ENCODE data around the gene OVOL3.

Gene OVOL3

DNA sequence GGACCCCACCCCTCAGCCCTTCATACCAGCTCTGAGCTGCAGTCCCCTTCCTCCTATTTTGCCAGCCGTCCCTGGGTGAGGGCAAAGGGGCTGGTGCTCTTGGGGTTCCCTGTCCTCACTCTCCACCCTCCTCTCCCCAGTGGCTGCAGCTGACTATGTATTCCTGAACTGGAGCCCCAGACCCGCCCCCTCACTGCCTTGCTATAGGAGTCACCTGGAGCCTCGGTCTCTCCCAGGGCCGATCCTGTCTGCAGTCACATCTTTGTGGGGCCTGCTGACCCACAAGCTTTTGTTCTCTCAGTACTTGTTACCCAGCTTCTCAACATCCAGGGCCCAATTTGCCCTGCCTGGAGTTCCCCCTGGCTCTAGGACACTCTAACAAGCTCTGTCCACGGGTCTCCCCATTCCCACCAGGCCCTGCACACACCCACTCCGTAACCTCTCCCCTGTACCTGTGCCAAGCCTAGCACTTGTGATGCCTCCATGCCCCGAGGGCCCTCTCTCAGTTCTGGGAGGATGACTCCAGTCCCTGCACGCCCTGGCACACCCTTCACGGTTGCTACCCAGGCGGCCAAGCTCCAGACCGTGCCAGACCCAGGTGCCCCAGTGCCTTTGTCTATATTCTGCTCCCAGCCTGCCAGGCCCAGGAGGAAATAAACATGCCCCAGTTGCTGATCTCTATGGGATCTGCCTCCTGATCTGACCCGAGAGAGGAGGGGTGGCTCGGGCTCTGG is 38.9 kb downstream of the OVOL3 start:
- Histone ChIP-seq H3K36me3 (ENCODE audit: control insufficient read depth in 2 of 2, insufficient read depth in 2 of 2, low read length in 2 of 2) (peaks cover 36 to 39% of the 10 kb centered on the region in 2 donors), H3K9me3 (ENCODE audit: control insufficient read depth in 2 of 2, low read length in 2 of 2) (no peaks in the 10 kb centered on the region), H3K27ac (ENCODE audit: low read length) (no peak overlapping the region), H3K9ac (ENCODE audit: low read length in 2 of 2) (no peak overlapping the region), H3K4me3 (ENCODE audit: low read length in 2 of 2) (no peak overlapping the region), H3K4me1 (ENCODE audit: control insufficient read depth, insufficient read depth, low read length) (peaks cover 15% of the 10 kb centered on the region), H3K27me3 (ENCODE audit: control insufficient read depth in 1 of 2, insufficient read depth in 2 of 2, low read length in 2 of 2) (no peaks in the 10 kb centered on the region)

DNA sequence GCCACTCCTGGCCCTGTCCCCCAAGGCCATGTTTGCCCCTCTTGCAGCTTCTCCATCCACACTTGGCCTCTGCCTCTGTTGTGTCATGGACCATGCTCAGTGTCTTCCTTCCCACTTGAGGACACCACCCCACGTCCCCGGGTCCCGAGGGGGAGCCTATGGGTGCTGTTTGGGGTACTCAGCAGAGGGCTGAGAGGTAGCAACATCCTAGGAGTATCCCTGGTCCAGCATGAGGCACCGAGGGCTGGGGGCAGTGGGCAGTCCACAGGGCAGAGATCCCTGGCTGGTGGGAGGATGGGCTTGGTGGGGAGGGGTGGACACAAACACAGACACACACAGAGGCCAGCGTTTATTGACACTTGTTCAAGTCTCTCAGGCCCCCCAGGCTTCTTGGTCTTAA is 39.6 kb downstream of the OVOL3 start:
- peak overlapping the region; percentile 94 for H3K27ac ChIP-seq (ENCODE audit: low read length)
- no peaks in the 10 kb centered on the region for H3K9me3 ChIP-seq (ENCODE audit: control insufficient read depth in 2 of 2, low read length in 2 of 2)
- H3K27me3 ChIP-seq (ENCODE audit: control insufficient read depth in 1 of 2, insufficient read depth in 2 of 2, low read length in 2 of 2) = no peaks in the 10 kb centered on the region
- peaks cover 15% of the 10 kb centered on the region for H3K4me1 ChIP-seq (ENCODE audit: control insufficient read depth, insufficient read depth, low read length)
- H3K4me3 ChIP-seq (ENCODE audit: low read length in 2 of 2) = no peak overlapping the region
- peaks cover 32 to 38% of the 10 kb centered on the region in 2 donors for H3K36me3 ChIP-seq (ENCODE audit: control insufficient read depth in 2 of 2, insufficient read depth in 2 of 2, low read length in 2 of 2)
- peak overlapping the region; percentile 36 to 44 for H3K9ac ChIP-seq (ENCODE audit: low read length in 2 of 2)

DNA sequence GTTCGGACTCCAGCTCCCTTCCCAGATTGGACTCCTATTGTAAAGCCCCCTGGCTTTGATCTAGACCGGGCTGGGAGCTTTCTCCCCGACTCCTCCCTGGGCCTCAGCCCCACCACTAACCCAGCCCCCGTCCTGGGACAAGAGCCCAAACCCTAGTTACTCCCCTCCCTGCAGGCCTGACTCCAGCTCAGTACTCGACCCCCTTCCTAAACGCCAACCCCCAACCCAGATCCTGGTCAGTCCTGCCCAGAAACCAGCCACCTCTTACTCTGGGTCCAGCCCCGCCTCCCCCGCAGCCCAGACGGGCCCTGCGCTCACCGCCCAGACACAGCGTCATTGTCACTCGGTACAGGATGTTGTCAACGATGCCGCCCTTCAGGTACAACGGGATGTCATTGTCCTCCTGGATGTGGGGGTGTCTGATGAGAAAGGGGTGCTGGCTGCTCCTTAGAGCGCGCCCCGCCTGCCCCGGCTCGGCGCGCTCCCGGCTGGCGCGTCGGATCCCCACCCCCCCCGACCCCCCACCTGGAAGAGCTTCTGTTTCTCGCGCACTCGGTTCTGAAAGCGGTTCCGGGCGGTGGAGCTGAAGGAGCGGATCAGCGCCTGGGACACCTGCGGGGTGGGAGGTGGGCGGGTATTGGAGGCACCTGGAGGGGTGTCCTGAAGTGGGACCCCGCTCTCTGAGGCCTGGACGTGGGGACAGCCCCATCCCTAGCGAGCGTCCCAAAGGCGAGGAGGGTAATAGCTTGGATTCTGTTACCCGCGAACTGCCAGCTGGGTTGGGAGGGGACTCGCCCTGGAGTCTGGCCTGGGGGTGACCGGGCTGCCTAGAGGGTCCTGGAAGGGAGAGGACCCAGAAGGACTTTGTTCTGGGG is 40.4 kb downstream of the OVOL3 start:
- Histone ChIP-seq H3K36me3 (ENCODE audit: control insufficient read depth in 2 of 2, insufficient read depth in 2 of 2, low read length in 2 of 2) (peaks cover 24 to 30% of the 10 kb centered on the region in 2 donors), H3K4me3 (ENCODE audit: low read length in 2 of 2) (peak overlapping the region; percentile 50 to 75), H3K4me1 (ENCODE audit: control insufficient read depth, insufficient read depth, low read length) (peaks cover 15% of the 10 kb centered on the region), H3K9me3 (ENCODE audit: control insufficient read depth in 2 of 2, low read length in 2 of 2) (no peaks in the 10 kb centered on the region), H3K9ac (ENCODE audit: low read length in 2 of 2) (peak overlapping the region; percentile 85 to 86), H3K27me3 (ENCODE audit: control insufficient read depth in 1 of 2, insufficient read depth in 2 of 2, low read length in 2 of 2) (no peaks in the 10 kb centered on the region), H3K27ac (ENCODE audit: low read length) (peak overlapping the region; percentile 94)

DNA sequence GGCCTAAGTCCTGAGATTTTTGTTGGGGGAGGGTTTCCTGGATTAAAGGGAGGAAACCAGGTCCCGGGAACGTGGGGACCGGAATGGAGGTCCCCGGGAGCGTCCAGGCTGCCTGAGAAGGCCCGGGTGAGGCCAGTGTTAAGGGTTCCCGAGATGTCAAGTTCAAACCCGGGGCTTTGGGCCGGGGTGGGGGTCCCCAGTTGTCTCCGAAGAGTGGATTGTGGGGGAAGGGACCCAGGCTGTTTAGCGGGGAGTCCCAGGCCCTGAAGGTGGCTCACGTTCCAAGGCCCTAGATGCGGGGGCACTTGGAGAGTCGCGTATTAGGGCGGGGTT is 41.0 kb downstream of the OVOL3 start:
- Histone ChIP-seq H3K4me3 (ENCODE audit: low read length in 2 of 2) (peak overlapping the region; percentile 50 to 75), H3K9ac (ENCODE audit: low read length in 2 of 2) (peak overlapping the region; percentile 85 to 86), H3K36me3 (ENCODE audit: control insufficient read depth in 2 of 2, insufficient read depth in 2 of 2, low read length in 2 of 2) (peaks cover 18 to 24% of the 10 kb centered on the region in 2 donors), H3K27ac (ENCODE audit: low read length) (peak overlapping the region; percentile 94), H3K4me1 (ENCODE audit: control insufficient read depth, insufficient read depth, low read length) (peaks cover 15% of the 10 kb centered on the region), H3K27me3 (ENCODE audit: control insufficient read depth in 1 of 2, insufficient read depth in 2 of 2, low read length in 2 of 2) (no peaks in the 10 kb centered on the region), H3K9me3 (ENCODE audit: control insufficient read depth in 2 of 2, low read length in 2 of 2) (no peaks in the 10 kb centered on the region)

DNA sequence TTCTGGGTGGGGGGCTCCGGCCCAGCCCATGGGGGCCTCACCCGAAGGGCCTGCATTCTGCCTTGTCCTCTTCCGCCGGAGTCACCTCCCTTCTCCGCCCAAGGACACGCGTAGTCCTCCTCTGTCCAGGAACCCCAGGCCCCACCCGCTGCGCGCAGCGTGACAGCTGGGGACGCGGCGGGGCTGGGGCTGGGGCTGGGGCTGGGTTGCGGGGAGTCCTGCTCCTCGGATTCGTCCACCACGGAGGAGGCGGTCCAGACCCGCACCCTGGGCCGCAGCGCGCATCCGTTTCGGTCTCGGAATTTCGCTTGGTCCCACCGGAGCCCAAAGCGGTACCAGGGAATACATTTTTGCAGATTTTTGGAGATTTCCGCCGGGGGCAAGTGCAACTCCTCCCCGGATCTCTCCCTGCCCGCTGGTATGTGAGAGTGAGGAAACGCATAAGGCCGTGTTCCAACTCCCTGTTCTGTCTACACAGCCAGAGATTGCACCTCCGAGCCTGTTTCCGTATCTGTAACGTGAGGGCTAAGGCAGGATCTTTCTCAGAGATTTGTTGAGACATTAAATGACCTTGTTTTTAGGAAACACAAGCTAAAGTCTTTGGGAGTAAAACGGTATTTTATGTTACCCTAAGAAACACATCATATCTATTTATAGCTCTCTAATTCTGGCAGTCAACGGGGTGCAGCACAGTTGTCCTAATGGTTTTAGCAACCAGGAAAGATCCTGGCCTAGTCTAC is 41.6 kb downstream of the OVOL3 start, which contains the start of gene COX7A1:
TSS of gene COX7A1 (minus strand) at position 96 of the 740 bp plus-strand sequence. CDS start at position 56, 40 bp downstream.
- peaks cover 15% of the 10 kb centered on the region for H3K4me1 ChIP-seq (ENCODE audit: control insufficient read depth, insufficient read depth, low read length)
- no peaks in the 10 kb centered on the region for H3K27me3 ChIP-seq (ENCODE audit: control insufficient read depth in 1 of 2, insufficient read depth in 2 of 2, low read length in 2 of 2)
- H3K9ac ChIP-seq (ENCODE audit: low read length in 2 of 2) = peak within 1 kb of the TSS; percentile 85 to 86
- H3K27ac ChIP-seq (ENCODE audit: low read length) = peak within 1 kb of the TSS; percentile 94
- no peaks in the 10 kb centered on the region for H3K9me3 ChIP-seq (ENCODE audit: control insufficient read depth in 2 of 2, low read length in 2 of 2)
- peaks cover 15 to 22% of the 10 kb centered on the region in 2 donors for H3K36me3 ChIP-seq (ENCODE audit: control insufficient read depth in 2 of 2, insufficient read depth in 2 of 2, low read length in 2 of 2)
- H3K4me3 ChIP-seq (ENCODE audit: low read length in 2 of 2) = peak within 1 kb of the TSS; percentile 50 to 75

DNA sequence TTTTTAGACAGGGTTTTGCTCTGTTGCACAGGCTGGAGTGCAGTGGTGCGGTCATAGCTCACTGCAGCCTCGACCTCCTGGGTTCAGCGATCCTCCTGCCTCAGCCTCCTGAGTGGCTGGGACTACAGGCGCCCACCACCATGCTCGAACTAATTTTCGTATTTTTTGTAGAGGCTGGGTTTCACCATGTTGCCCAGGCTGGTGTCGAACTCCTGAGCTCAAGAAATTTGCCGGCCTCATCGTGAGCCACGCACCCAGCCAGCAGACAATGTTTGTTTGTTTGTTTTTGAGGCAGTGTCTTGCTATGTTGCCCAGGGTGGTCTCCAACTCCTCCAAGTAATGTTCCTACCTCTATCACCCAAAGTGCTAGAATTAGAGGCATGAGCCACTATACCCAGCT is 42.2 kb downstream of the OVOL3 start:
- Histone ChIP-seq H3K9ac (ENCODE audit: low read length in 2 of 2) (peak overlapping the region in 1 of 2 donors; percentile 85), H3K9me3 (ENCODE audit: control insufficient read depth in 2 of 2, low read length in 2 of 2) (no peaks in the 10 kb centered on the region), H3K27ac (ENCODE audit: low read length) (peak overlapping the region; percentile 94), H3K36me3 (ENCODE audit: control insufficient read depth in 2 of 2, insufficient read depth in 2 of 2, low read length in 2 of 2) (peaks cover 12 to 16% of the 10 kb centered on the region in 2 donors), H3K27me3 (ENCODE audit: control insufficient read depth in 1 of 2, insufficient read depth in 2 of 2, low read length in 2 of 2) (no peaks in the 10 kb centered on the region), H3K4me3 (ENCODE audit: low read length in 2 of 2) (peak overlapping the region in 1 of 2 donors; percentile 75), H3K4me1 (ENCODE audit: control insufficient read depth, insufficient read depth, low read length) (peaks cover 15% of the 10 kb centered on the region)

DNA sequence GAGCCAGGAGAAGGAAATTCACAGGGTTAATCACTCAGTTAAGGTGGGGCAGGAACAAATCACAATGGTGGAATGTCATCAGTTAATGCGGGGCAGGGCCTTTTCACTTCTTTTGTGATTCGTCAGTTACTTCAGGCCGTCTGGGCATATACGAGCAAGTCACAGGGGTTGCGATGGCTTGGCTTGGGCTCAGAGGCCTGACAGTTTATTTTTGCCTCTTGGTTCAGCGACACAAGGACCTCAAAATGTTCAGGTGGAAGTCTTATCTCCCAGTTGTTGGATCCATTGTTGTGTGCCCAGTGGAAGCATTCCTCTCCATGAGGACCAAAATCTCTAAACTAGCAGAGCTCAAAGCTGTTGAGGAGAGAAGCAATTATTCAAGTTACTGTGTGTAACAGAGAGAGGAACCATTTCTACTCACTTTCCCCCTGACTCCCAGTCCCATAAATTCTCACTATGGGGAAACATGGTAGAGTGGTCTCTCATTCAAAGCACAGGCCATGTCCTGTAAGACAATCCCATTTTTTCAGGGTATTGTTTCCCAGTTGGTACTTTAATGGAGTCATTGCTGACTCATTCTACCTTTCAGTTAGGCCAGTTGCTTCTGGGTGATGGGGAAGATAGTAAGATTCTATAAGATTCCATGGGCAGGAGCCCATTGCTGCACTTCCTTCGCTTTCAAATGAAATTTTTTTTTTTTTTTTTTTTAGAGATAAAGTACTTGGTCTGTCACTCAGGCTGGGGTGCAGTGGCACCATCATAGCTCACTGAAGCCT is 50.1 kb downstream of the OVOL3 start:
- Histone ChIP-seq H3K9ac (ENCODE audit: low read length in 2 of 2) (no peak overlapping the region), H3K27me3 (ENCODE audit: control insufficient read depth in 1 of 2, insufficient read depth in 2 of 2, low read length in 2 of 2) (no peaks in the 10 kb centered on the region), H3K4me1 (ENCODE audit: control insufficient read depth, insufficient read depth, low read length) (no peaks in the 10 kb centered on the region), H3K4me3 (ENCODE audit: low read length in 2 of 2) (no peak overlapping the region), H3K9me3 (ENCODE audit: control insufficient read depth in 2 of 2, low read length in 2 of 2) (no peaks in the 10 kb centered on the region), H3K27ac (ENCODE audit: low read length) (no peak overlapping the region), H3K36me3 (ENCODE audit: control insufficient read depth in 2 of 2, insufficient read depth in 2 of 2, low read length in 2 of 2) (peaks cover 2 to 3% of the 10 kb centered on the region in 2 donors)
